UCSD-AML1 (cell line): ENCODE data around the gene SSBP3.
"Not testable (repeated sequence)": the region's sequence is repeated elsewhere in the genome, so short reads cannot be mapped to it uniquely, and the experiment has no call there.

Experiments used
- DNase-seq: peaks from one replicate; lab custom pipeline; 2025; ENCODE audit not compliant: unreplicated experiment; lab: John Stamatoyannopoulos, UW

SSBP3 gene

DNA sequence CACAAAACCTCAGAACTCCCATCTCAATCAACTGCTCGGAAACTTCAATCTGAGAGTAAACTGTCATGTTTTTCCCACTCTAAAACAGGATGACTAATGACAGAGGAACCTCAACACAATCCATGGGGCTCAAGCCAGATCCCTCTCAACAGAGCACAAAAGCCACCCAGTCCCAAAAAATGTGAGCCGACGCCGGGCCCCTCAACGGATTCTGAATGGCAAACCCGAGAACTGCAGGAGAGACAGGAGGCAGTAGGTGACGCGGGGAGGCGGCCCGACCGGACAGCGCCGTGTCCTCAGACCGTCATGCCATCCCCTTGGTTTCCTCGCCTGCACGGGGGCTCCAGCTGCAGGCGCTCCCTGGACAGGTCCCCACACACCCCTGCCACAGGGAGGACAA, 53.4 kb downstream of the SSBP3 start:
- no peak for DNase-seq

DNA sequence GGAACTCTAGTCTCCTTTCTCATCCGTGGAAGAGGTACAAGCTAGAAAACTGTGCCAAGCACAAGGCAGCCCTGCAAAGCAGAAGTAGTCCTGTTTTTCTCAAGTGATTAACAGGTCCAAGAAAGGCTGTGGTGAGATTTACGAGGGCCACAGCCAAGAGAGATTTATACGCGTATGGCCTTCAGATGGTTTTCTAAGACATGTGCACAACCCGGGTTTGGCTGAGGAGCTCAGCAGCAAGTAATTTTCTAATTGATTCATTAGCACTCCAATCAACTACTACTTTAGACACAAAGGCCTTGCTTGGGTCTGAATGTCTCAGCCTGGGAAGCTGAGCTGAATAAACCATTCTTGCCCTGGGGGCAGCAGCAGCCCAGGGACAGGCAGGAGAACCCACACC, 55.8 kb downstream of the SSBP3 start:
- DNase-seq, result no peak

DNA sequence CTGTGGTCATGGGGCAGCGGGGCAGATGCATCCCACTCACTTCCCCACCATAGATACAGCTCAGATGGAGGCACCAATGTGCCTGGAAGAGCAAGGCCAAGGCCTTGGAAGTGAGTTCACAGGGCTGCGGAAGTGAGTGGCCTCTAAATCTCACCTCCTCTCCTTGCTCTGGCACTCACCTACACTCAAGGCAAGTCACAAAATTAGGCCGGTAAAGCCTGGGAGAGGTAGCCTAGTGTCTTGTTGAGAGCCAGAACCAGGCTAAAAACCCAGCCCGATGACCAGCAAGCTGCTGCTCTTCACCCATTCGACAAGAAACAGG, 57.5 kb downstream of the SSBP3 start:
- DNase-seq, result no peak

DNA sequence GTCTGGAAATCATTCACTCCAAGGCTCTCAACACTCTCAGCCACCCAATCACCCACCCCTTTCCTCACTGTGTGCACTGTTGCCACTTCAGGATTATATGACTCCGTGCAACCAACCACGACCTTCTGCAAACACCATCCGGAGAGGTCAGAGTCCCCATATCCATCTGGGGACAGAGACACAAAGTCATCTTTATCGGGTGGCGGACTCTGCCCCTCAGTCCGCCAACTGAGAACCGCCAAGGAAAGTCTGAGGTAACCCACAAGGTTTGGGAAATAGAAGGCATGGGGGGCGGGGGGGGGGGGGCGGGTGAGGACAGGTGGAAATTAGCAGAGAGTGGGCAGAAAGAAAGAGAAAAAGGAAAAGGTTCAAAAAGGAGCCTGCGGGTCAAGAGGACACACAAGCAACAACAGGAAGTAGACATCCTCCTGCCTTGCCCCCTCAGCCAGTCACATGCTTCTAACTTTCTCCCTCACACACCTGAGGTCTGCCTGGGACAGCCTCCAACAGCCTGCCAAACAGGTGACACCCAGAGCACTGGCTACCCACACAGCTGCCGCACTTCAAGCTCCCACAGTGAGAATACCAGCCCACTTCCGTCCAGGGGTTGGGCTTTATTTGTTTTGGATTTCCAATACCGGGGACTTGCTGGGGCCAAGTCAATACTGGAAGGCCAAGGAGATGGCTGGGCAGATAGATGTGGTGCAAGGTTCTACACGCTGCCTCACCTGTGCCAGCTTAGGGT, 58.1 kb downstream of the SSBP3 start:
- DNase-seq, result no peak

DNA sequence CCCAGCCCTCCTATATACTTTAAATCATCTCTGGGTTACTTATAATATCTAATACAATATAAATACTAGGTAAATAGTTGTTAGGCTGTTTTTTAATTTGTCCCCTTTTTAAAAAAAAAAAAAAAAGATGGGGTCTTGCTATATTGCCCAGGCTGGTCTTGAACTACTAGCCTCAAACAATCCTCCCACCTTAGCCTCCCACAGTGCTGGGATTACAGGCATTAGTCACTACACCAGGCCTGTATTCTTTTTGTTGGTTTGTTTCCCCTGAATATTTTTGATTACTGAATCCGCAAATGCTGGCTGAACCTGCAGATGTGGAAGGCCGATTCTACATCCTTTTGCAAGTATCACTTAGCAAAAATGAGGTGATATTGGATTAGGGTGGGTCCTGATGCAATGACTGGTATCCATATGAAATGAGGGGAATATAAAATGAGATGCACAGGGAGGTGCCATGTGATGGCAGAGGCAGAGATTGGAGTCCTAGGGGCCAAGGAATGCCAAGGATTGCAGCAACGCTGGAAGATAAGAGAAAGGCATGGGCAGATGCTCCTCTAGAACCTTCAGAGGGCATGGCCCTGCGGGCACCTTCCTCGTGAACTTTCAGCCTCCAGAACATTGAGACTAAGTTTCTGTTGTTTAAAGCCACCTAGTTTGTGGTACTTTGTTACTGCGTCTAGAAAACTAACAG, 58.8 kb downstream of the SSBP3 start:
- no peak for DNase-seq

DNA sequence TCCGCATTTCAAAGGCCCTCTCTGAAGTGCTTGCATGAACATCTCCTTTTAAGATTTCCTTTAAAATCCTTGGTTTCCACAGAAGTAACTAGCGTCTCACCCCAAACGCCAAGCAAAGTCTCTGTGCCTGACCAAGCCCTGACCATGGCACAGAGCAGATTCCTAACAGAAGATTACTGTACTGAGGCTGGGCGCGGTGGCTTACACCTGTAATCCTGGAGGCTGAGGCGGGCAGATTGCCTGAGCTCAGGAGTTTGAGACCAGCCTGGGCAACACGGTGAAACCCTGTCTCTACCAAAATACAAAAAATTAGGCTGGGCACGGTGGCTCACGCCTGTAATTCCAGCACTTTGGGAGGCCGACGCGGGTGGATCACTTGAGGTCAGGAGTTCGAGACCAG, 60.6 kb downstream of the SSBP3 start:
- not testable (repeated sequence) for DNase-seq

DNA sequence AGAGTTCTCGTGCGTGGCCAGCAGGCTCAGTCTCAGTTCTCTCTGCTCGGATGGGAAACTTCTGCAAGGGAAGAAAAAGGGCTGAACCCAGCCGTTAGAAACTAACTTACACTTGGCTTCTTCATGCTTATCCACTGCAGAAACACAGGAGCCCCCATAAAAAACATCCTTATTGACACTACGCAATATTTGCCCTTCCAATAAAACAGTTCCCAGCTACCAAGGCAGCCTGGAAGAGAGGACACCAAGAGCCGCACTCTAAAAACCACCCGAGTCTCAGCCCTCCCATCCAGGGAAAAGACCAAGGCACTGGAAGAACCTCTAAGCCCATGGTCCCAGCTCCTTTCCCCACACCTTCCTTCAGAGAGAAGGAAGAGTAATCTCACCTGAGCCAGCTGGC, 61.1 kb downstream of the SSBP3 start:
- no peak for DNase-seq

DNA sequence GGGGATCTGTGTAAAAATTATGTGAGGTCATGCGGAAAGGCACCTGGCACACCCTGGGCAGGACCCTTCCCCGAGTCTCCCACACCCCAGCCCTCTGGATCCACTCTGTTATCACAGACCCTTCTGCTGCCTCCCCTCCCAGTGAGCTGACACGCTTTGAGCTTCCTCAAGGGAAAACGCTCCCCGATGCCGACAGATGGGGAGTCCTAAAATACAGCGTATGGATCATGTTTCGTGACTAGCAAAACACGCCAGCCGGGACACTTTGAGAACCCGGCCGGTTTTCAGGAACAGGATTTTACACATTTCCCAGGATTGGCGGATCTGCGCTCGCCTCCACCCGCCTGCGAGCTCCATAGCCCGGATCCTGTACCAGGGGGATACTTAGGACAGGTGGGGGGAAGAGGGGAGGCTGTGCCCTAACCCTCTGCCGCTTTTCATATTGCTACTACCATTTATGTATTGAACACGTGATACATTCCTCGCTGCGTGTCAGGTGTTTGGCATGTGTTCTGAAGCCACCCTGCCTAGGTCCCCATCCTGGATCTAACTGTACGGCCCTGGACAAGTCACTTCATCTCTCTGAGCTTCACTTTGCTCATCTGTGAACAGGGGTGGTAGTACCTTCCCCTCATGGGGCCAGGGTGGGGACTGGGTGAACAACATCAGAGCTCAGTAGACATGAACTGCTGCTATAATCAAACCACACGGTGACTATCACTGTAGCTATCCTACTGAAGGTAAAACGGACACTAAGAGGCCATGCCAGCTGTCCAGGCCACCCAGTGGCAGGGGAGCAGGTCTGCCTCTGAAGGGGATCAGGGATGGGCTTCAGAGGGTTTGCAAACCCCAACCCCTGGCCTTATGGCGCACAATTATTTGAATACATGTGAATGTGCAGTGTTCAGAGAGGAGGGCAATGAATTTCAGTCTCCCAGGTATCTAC, 63.2 kb downstream of the SSBP3 start:
- DNase-seq, result no peak

DNA sequence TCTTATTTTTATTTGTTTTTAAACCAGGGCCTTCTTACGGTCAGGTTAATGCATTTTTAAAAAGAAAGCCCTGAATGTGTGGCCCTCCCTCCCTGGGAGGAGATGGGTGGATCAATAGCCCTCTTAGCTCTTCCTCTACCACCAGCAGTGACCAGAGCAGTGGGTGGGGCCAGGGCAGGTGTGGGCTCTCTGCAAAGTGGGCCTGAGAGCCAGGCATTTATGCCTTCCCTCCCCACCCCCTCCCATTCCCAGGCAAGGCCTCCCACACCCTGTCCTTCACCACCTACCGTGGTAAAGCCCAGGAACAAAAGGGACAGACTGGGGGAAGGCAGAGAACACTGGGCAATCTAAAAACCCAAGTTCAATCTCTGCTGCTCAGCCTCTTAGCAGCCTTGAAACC, 63.9 kb downstream of the SSBP3 start:
- no peak for DNase-seq

DNA sequence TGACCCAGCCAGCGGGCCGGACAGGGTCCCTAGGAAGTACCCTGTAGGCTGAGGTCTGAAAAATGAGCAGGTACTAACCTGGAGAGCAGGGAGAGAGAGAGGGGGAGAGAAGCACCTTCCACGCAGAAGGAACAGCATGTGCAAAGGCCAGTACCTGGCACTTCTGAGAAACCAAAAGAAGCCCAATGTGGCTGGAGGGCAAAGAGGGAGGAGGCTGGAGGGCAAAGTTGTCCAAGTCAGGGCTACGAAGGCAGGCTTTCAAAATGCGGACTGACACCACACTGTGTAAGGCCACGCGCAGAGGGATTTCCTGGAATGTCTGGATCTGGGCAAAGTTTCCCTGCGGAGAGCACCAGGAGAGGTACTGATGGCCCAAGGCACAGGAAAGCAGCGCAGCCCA, 64.4 kb downstream of the SSBP3 start:
- DNase-seq, result no peak

DNA sequence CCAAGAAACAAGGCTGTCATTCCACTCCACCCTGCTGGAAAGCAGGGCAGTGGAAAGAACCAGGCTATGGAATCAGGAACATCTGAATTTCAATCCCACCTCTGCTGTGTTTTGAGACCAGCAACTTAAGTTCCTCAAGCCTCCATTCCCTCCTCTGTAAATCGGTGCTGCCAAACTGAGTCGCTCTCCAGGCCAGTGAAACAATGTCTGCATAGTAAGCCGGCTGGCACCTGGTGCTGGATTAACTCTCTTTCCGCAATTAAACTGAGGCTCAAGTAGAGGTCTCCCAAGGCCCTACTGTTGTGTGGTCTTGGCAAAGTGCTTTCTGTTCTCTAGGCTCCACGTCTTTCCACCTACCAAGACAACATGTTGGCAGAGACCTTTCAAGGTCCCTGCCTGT, 65.3 kb downstream of the SSBP3 start:
- no peak for DNase-seq

DNA sequence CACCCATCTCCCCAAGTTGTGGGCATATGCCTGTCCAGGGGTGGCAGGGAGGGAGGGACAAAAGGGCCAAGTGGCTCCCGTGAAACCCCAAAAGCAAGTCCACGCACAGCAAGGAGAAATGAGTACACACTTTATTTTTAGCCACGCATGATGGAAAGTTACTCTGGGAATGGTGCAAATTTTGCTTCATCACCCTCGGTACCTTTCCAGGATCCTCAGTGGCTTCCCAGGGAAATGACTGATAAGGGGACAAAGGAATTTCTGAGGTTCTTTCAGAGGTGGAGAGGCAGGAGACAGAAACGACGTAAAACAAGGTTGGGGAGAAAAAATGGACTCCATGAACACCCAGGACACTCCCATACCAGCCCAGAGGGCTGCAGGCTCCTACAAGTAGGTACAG, 65.8 kb downstream of the SSBP3 start:
- no peak for DNase-seq

DNA sequence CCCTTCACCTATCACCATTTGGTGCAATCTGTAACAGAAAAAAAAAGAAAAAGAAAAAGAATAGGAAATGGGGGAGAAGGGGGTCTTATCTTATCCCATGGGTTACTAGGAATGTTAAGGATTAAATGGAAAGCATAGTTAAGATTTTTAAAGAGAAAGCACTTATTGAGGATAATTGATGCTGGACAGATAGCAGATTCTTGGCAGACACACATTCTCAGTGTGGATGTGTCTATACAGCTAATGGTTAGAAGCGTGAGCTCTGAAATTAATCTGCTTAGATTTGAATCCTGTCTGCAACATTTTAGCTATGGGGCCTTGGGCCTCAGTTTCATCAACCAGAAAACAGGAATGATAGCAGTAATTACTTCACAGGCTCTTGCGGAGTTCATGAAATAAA, 67.1 kb downstream of the SSBP3 start:
- DNase-seq, result no peak

DNA sequence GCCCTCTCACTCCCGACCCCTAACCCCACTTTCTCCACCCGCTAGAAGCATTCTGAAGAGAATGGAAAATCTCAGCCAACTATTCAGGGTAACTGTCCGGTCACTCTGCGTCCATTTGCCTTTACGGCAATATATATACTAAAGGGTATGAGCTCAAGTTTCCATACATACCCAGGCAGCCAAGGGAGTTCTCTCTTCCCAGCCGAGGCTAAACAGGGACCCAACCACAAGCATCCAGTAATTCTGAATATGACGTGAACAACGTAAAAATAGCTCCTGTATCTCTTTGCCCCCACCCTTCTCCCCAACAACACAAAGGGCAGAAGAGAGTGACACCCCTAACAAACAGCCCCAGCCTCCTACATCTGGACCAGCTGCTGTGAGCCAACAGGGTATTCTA, 67.7 kb downstream of the SSBP3 start:
- DNase-seq, result no peak

DNA sequence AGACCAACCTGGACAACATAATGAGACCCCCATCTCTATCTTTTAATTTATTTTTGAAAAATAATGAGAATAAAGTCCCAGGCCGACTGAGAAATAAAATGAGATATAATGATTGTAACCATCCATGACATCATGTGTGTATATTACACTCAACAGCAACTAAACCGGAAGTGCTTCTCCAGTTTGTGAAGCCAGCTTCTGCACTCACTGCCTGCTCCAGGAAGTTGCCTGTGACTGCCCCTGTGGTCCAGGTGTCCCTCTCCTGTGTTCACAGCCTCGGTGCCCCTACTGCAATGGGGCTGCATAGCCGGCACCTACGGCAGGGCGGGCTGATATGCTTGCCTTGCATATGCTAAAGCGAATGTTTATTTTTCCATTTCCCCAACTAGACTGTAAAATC, 68.3 kb downstream of the SSBP3 start:
- DNase-seq, result no peak

DNA sequence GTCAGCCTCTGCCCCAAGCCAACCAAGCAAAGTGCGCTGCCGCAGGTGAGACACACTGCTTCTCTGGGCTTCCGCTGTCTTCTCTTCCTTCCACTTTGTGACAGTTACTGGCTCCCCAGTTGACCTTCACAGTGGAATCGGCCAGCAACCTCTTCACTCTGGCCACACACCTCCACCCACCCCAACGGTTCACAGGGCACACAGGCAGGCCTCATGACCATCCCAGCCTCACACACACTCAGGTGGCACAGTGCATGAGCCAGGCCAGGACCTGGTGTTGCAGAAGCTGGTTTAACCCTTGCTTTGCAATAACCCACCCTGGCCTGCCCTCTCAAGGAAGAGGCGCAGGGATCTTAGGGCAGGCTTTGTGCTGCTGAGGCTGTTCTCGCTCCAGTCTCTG, 69.2 kb downstream of the SSBP3 start:
- DNase-seq, result no peak

DNA sequence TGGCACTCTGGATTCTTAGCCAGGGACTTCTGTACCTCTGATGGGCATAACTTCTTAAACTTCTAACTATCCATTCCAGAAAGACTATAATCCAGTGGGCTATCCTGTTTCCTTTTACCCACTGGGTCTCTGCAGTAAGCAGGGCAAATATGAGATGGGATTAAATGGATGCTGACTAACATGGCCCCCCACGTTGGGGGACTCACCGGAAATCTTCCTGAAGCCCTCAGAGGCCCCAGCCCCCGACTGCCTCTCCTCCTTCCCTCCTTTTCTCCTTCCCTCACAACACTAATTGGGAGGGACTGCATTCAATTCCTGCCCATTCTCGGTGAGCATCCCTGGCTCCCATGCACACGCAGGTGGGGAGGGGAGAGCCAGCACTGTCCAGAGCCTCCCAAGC, 70.1 kb downstream of the SSBP3 start:
- no peak for DNase-seq

DNA sequence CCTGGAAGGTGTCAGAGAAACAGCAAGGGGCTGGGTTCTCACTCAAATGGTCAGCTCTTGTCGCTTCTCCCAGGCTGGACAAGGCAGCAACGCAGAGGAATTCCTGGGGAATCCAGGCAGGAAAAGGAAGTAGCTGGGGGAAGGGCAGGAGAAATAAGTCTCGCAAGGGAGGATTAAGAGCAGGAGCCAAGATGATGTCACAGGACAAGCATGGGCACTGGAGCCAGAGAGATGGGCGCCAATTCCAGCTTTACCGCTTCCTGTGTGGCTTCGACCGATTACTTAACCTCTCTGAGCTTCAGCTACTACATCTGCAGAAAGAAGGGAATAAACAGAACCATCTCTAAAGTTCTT, 70.5 kb downstream of the SSBP3 start:
- DNase-seq, result no peak

DNA sequence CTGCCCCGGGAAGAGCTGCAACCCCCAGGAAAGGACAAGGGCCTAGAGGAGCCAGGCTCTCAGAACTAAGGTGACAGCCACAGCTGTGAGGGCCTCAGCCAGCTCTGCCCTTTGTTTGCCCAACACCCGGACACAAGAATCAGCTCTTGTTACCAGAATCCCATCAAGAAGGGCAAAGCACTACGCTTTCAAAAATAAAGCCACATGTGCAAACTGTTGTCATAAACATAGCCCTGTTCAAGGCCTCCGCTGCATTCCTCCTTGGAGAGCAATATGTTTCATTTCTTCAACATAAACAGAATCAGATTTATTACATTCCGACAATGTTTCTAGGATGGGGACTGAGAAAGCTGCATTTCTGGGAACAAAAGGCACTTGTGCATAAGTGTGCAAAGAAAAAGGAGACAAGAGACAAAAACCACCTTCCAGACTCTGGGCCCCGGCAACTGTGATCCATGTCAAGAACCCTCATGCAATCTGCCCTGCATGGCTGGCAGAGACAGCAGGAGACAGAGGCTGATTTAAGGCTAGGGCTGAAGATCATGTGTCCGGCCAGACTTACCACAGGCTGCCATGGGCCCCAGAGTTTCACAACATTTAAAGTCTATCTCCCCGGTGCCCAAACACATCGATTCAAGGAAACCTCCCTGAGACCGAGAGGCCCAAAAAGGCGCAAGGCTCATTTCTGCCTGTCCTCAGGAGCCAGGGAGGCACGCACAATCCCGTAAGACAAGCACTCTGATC, 71.0 kb downstream of the SSBP3 start:
- no peak for DNase-seq

DNA sequence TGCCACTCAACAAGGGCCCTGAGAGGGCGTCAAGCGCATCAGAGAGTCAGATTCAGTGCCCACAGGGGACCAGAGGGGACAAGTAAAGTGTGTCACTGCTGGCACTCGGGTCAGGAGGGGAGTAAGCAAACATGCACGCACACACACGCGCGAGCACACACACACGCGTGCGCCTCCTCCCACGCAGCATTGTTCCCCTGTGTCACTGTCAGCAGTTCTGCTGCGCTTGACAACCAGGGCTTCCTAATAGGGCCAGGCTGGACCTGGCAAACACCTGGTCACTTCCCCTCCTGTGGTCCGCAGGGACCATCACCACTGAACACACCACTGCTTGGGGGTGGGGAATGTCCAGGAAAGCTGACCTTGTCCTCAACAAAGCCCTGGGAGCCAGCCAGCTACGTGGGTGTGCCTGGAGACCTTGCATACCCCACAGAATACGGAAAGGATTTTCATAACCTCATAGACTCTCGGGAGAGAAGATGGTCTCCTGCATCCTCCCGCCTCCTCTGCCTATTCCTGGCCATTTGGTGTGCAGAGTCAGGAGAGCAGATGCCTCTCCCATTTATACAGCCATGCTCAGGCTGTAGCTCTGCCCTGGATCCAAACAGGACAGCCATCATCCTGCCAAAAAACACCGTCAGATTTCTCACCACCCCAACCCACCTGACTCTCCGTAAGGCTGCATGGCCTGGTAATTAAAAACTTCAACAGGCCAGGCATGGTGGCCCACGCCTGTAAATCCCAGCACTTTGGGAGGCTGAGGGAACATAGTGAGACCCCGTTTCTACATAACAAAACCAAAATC, 73.2 kb downstream of the SSBP3 start:
- DNase-seq, result no peak
